GM19467 (cell line): ENCODE measurements around the gene DGKB.

Source experiments
- ATAC-seq: cut with Tn5 transposase; IDR thresholded peaks from one replicate; pipeline ENCODE4 v1.9.1; 2021; ENCODE audit warnings: mild to moderate bottlenecking, moderate library complexity; ENCODE audit not compliant: unreplicated experiment

DGKB gene

GRCh38 chr7:14902589-14903067 lies at the start of gene DGKB:
Gene DGKB (minus strand): TSS chr7:14902751.
- ATAC-seq, result no peak

GRCh38 chr7:14950013-14950412 lies 47.5 kb upstream of the DGKB start:
- ATAC-seq, result no peak

- no peak for ATAC-seq
Observed at GRCh38 chr7:14938181-14938580, 35.6 kb upstream of the DGKB start.

GRCh38 chr7:14937581-14937980 lies 35.0 kb upstream of the DGKB start:
- ATAC-seq, result no peak

GRCh38 chr7:14936554-14936953 lies 34.0 kb upstream of the DGKB start:
- ATAC-seq, result no peak

GRCh38 chr7:14934839-14935238 lies 32.3 kb upstream of the DGKB start:
- ATAC-seq, result no peak

GRCh38 chr7:14931511-14932215 lies 29.1 kb upstream of the DGKB start:
- ATAC-seq, result no peak

- ATAC-seq, result no peak
Observed at GRCh38 chr7:14924398-14924797, 21.8 kb upstream of the DGKB start.

GRCh38 chr7:14911077-14911476 lies 8.5 kb upstream of the DGKB start:
- ATAC-seq, result no peak

- no peak for ATAC-seq
Observed at GRCh38 chr7:14908697-14909096, 6.1 kb upstream of the DGKB start.

GRCh38 chr7:14905764-14906163 lies 3.2 kb upstream of the DGKB start:
- ATAC-seq, result no peak

GRCh38 chr7:14900051-14900450 lies 2.5 kb downstream of the DGKB start:
- no peak for ATAC-seq

- no peak for ATAC-seq
Observed at GRCh38 chr7:14899030-14899429, 3.5 kb downstream of the DGKB start.

- ATAC-seq, result no peak
Observed at GRCh38 chr7:14896461-14896860, 6.1 kb downstream of the DGKB start.

- ATAC-seq, result no peak
Observed at GRCh38 chr7:14894826-14895225, 7.7 kb downstream of the DGKB start.

- ATAC-seq, result no peak
Observed at GRCh38 chr7:14892961-14893360, 9.6 kb downstream of the DGKB start.

- no peak for ATAC-seq
Observed at GRCh38 chr7:14891289-14891688, 11.3 kb downstream of the DGKB start.

GRCh38 chr7:14888962-14889361 lies 13.6 kb downstream of the DGKB start:
- ATAC-seq, result no peak

GRCh38 chr7:14886533-14886932 lies 16.0 kb downstream of the DGKB start:
- no peak for ATAC-seq

GRCh38 chr7:14875941-14876587 lies 26.5 kb downstream of the DGKB start:
- no peak for ATAC-seq

- no peak for ATAC-seq
Observed at GRCh38 chr7:14871880-14872279, 30.7 kb downstream of the DGKB start.

GRCh38 chr7:14870394-14870793 lies 32.2 kb downstream of the DGKB start:
- no peak for ATAC-seq

- no peak for ATAC-seq
Observed at GRCh38 chr7:14868937-14869336, 33.6 kb downstream of the DGKB start.
